ENCODE data around the gene TFCP2L1. TPM values are rescaled to one million over a fixed set of nuclear protein-coding genes. Genes with fewer than 3 reads are reported as not detected.

TFCP2L1 gene
- total RNA-seq, 4 donors from 2014 or later = 3.6 to 7.9 (median 5.9) TPM

- TF ChIP-seq CTCF (IDR thresholded peaks at IDR 0.05; ENCODE audit: low read depth) = no peak
Measured at GRCh38 chr2:121237980-121238665, 46.9 kb downstream of the TFCP2L1 start.

GRCh38 chr2:121237336-121237979 lies 47.5 kb downstream of the TFCP2L1 start:
- TF ChIP-seq CTCF (IDR thresholded peaks at IDR 0.05; ENCODE audit: low read depth) = no peak

GRCh38 chr2:121236650-121237180 lies 48.3 kb downstream of the TFCP2L1 start:
- TF ChIP-seq CTCF (IDR thresholded peaks at IDR 0.05; ENCODE audit: low read depth) = no peak

GRCh38 chr2:121236101-121236640 lies 48.8 kb downstream of the TFCP2L1 start:
- no peak for TF ChIP-seq CTCF (IDR thresholded peaks at IDR 0.05; ENCODE audit: low read depth)

GRCh38 chr2:121235542-121235941 lies 49.5 kb downstream of the TFCP2L1 start:
- TF ChIP-seq CTCF (IDR thresholded peaks at IDR 0.05; ENCODE audit: low read depth) = no peak

GRCh38 chr2:121234791-121235190 lies 50.2 kb downstream of the TFCP2L1 start:
- no peak for TF ChIP-seq CTCF (IDR thresholded peaks at IDR 0.05; ENCODE audit: low read depth)

GRCh38 chr2:121234144-121234543 lies 50.9 kb downstream of the TFCP2L1 start:
- no peak for TF ChIP-seq CTCF (IDR thresholded peaks at IDR 0.05; ENCODE audit: low read depth)
